IMR-90 (cell line): ENCODE data around the gene PHACTR3. TPM values are rescaled to one million over a fixed set of nuclear protein-coding genes. Genes with fewer than 3 reads are reported as not detected.

ENCODE experiments used
- ATAC-seq: fragments of 200-7000 bp; cut with Tn5 transposase; 2 replicates; pipeline ENCODE4 v1.9.1; 2020; ENCODE audit warnings: low read depth, mild to moderate bottlenecking, moderate library complexity
- BruUV-seq: library from RNA; stranded (reverse); fragments of 400-500 nt; replicated peaks from 2 replicates; lab custom pipeline; 2021; lab: Mats Ljungman, UMichigan
- CTCF ChIA-PET: fragments of 300-600 bp; formaldehyde crosslinking; extraction: SDS; loops from one replicate; lab custom pipeline; 2021; ENCODE audit warnings: antibody characterized with exemption; lab: Yijun Ruan, JAX
- POLR2A ChIA-PET: fragments of 300-600 bp; sonication (Branson Sonifier 250); formaldehyde crosslinking; loops from one replicate; lab custom pipeline; 2022; ENCODE audit warnings: antibody characterized with exemption; ENCODE audit not compliant: unreplicated experiment; lab: Charles Lee
- DNase-seq: peaks from one replicate; pipeline ENCODE4 v3.0.0; 2013
- H2AFZ ChIP-seq: replicated peaks from 2 replicates; pipeline ENCODE3; 2013; ENCODE audit warnings: low read length, mild to moderate bottlenecking; ENCODE audit not compliant: poor library complexity
- H2AK5ac ChIP-seq: 2 replicates; pipeline ENCODE4 v1.6.1; 2013; ENCODE audit warnings: low read depth, low read length, inconsistent platforms
- H2AK9ac ChIP-seq: replicated peaks from 2 replicates; pipeline ENCODE3; 2013; ENCODE audit warnings: mild to moderate bottlenecking, low read depth, low read length, moderate library complexity; ENCODE audit not compliant: poor library complexity
- H2BK120ac ChIP-seq: 2 replicates; pipeline ENCODE4 v1.6.1; 2013; ENCODE audit warnings: low read depth, low read length, inconsistent platforms
- H2BK15ac ChIP-seq: 3 replicates; pipeline ENCODE4 v1.6.1; 2013; ENCODE audit warnings: low read depth, low read length, inconsistent platforms
- H2BK20ac ChIP-seq: 2 replicates; pipeline ENCODE4 v1.6.1; 2013; ENCODE audit warnings: low read depth, mild to moderate bottlenecking, inconsistent platforms, low read length, moderate library complexity
- H2BK5ac ChIP-seq: 2 replicates; pipeline ENCODE4 v1.6.1; 2013; ENCODE audit warnings: mild to moderate bottlenecking, low read depth, low read length, inconsistent platforms; ENCODE audit not compliant: poor library complexity, severe bottlenecking
- H3K14ac ChIP-seq: replicated peaks from 2 replicates; pipeline ENCODE4 v1.6.1; 2013; ENCODE audit warnings: low read depth, low read length, inconsistent platforms
- H3K18ac ChIP-seq: 2 replicates; pipeline ENCODE4 v1.6.1; 2013; ENCODE audit warnings: low read depth, low read length, control low read depth
- H3K23ac ChIP-seq: 2 replicates; pipeline ENCODE4 v1.6.1; 2013; ENCODE audit warnings: low read depth, low read length, inconsistent platforms
- H3K27ac ChIP-seq: 2 replicates; pipeline ENCODE4 v1.5.1; 2013; ENCODE audit warnings: mild to moderate bottlenecking, control low read depth, low read length; ENCODE audit not compliant: insufficient read depth
- H3K27me3 ChIP-seq: 2 replicates; pipeline ENCODE4 v1.6.1; 2013; ENCODE audit warnings: low read length; ENCODE audit not compliant: control insufficient read depth, insufficient read depth
- H3K36me3 ChIP-seq: 2 replicates; pipeline ENCODE4 v1.6.1; 2013; ENCODE audit warnings: low read length, mixed read lengths; ENCODE audit not compliant: control insufficient read depth, insufficient read depth
- H3K4ac ChIP-seq: 2 replicates; pipeline ENCODE4 v1.6.1; 2013; ENCODE audit warnings: low read depth, low read length, inconsistent platforms
- H3K4me1 ChIP-seq: 2 replicates; pipeline ENCODE4 v1.6.1; 2013; ENCODE audit warnings: low read length, mixed read lengths; ENCODE audit not compliant: control insufficient read depth, insufficient read depth
- H3K4me2 ChIP-seq: 2 replicates; pipeline ENCODE4 v1.6.1; 2013; ENCODE audit warnings: low read depth, mild to moderate bottlenecking, control low read depth, low read length, moderate library complexity
- H3K4me3 ChIP-seq: 2 replicates; pipeline ENCODE4 v1.5.1; 2013; ENCODE audit warnings: low read depth, mild to moderate bottlenecking, control low read depth, low read length, moderate library complexity; ENCODE audit not compliant: insufficient read depth
- H3K56ac ChIP-seq: 2 replicates; pipeline ENCODE4 v1.6.1; 2013; ENCODE audit warnings: low read length, inconsistent platforms; ENCODE audit not compliant: insufficient read depth; ENCODE audit errors: extremely low read depth
- H3K79me1 ChIP-seq, 2 experiments: 2 replicates each; pipeline ENCODE4 v1.6.1; 2013; ENCODE audit warnings: low read length in 2 of 2, inconsistent platforms in 1 of 2, low read depth in 1 of 2
- H3K9ac ChIP-seq: 2 replicates; pipeline ENCODE4 v1.6.1; 2013; ENCODE audit warnings: low read depth, low read length, control low read depth
- H3K9me1 ChIP-seq: 2 replicates; pipeline ENCODE4 v1.6.1; 2013; ENCODE audit warnings: low read length, inconsistent platforms; ENCODE audit not compliant: insufficient read depth
- H3K9me3 ChIP-seq: 2 replicates; pipeline ENCODE4 v1.6.1; 2013; ENCODE audit warnings: low read length; ENCODE audit not compliant: control insufficient read depth, insufficient read depth
- H4K20me1 ChIP-seq: 2 replicates; pipeline ENCODE4 v1.6.1; 2013; ENCODE audit warnings: low read length, inconsistent platforms; ENCODE audit not compliant: insufficient read depth
- H4K5ac ChIP-seq: 2 replicates; pipeline ENCODE4 v1.6.1; 2013; ENCODE audit warnings: mild to moderate bottlenecking, low read depth, low read length, control low read depth
- H4K8ac ChIP-seq, 2 experiments: 2 replicates each; pipeline ENCODE4 v1.6.1; 2013; ENCODE audit warnings: low read depth in 2 of 2, low read length in 2 of 2, control low read depth in 1 of 2, inconsistent platforms in 1 of 2
- H4K91ac ChIP-seq: 2 replicates; pipeline ENCODE4 v1.6.1; 2013; ENCODE audit warnings: low read depth, low read length, inconsistent platforms; ENCODE audit not compliant: insufficient read depth
- BHLHE40 ChIP-seq: fragments of 150-350 bp; IDR thresholded peaks from 2 replicates; pipeline ENCODE4 v1.6.1; 2016; ENCODE audit warnings: mild to moderate bottlenecking, low read depth, low read length
- CEBPB ChIP-seq: IDR thresholded peaks from 2 replicates; pipeline ENCODE4 v1.6.1; 2012; ENCODE audit warnings: low read depth, low read length, improper control_type of control experiment
- CHD1 ChIP-seq: IDR thresholded peaks from 2 replicates; pipeline ENCODE4 v1.6.1; 2012; ENCODE audit warnings: low read depth, low read length, improper control_type of control experiment
- CTCF ChIP-seq: conservative IDR thresholded peaks from 2 replicates; pipeline ENCODE4 v1.5.1; 2012; ENCODE audit warnings: mild to moderate bottlenecking, low read depth, low read length, improper control_type of control experiment
- ELK1 ChIP-seq: fragments of 150-350 bp; IDR thresholded peaks from 2 replicates; pipeline ENCODE4 v1.6.1; 2016; ENCODE audit warnings: low read depth, mild to moderate bottlenecking, low read length, moderate library complexity, borderline replicate concordance
- FOS ChIP-seq: fragments of 150-350 bp; IDR thresholded peaks from 2 replicates; pipeline ENCODE4 v1.6.1; 2016; ENCODE audit warnings: low read depth, low read length
- MAFK ChIP-seq: IDR thresholded peaks from 2 replicates; pipeline ENCODE4 v1.6.1; 2012; ENCODE audit warnings: low read depth, low read length, improper control_type of control experiment
- MXI1 ChIP-seq: IDR thresholded peaks from 2 replicates; pipeline ENCODE4 v1.6.1; 2012; ENCODE audit warnings: low read depth, mild to moderate bottlenecking, low read length, moderate library complexity, borderline replicate concordance
- NFE2L2 ChIP-seq: fragments of 150-350 bp; IDR thresholded peaks from 2 replicates; pipeline ENCODE4 v1.6.1; 2016; ENCODE audit warnings: low read depth, mild to moderate bottlenecking, low read length
- POLR2A ChIP-seq: IDR thresholded peaks from 2 replicates; pipeline ENCODE4 v1.6.1; 2012; ENCODE audit warnings: mild to moderate bottlenecking, low read depth, low read length
- RAD21 ChIP-seq: IDR thresholded peaks from 2 replicates; pipeline ENCODE4 v1.6.1; 2012; ENCODE audit warnings: low read length, improper control_type of control experiment
- RCOR1 ChIP-seq: IDR thresholded peaks from 2 replicates; pipeline ENCODE4 v1.6.1; 2012; ENCODE audit warnings: mild to moderate bottlenecking, low read length, improper control_type of control experiment; ENCODE audit not compliant: insufficient replicate concordance
- RFX5 ChIP-seq: IDR thresholded peaks from 2 replicates; pipeline ENCODE4 v1.8.0; 2012; ENCODE audit warnings: low read depth, mild to moderate bottlenecking, low read length, moderate library complexity
- SMC3 ChIP-seq: fragments of 150-350 bp; IDR thresholded peaks from 2 replicates; pipeline ENCODE4 v1.6.1; 2016; ENCODE audit warnings: low read depth, mild to moderate bottlenecking, antibody characterized with exemption, low read length, moderate library complexity
- USF2 ChIP-seq: fragments of 150-350 bp; IDR thresholded peaks from 2 replicates; pipeline ENCODE4 v1.6.1; 2017; ENCODE audit warnings: mild to moderate bottlenecking, antibody characterized with exemption, low read length, low read depth
- WGBS, 2 experiments: methylation state at CpG; one replicate each; pipeline versions ENCODE4 v1.1.5 to v1.1.7; 2013; ENCODE audit warnings: missing lambda C conversion rate in 2 of 2; ENCODE audit not compliant: insufficient read length in 1 of 2; ENCODE audit errors: extremely low coverage in 2 of 2; 5-methylcytosine and 5-hydroxymethylcytosine counted together
- dilution Hi-C: fragments of 300-500 bp; cut with HindIII; formaldehyde crosslinking; loops from one replicate; pipeline ENCODE4 v1.14.3; 2018; ENCODE audit warnings: low sequenced_read_pairs; ENCODE audit not compliant: unreplicated experiment
- in situ Hi-C: fragments of 300-500 bp; cut with MboI; formaldehyde crosslinking; loops from 3 replicates; pipeline ENCODE4 v1.14.3; 2019; ENCODE audit warnings: low sequenced_read_pairs, inconsistent platforms, mixed read lengths
- intact Hi-C: fragments of 100-400 bp; cut with micrococcal nuclease; formaldehyde crosslinking; loops from 2 replicates; pipeline ENCODE4 v1.10.0; 2022
- polyA plus RNA-seq, 3 experiments: library from polyadenylated mRNA; depleted of rRNA; stranded (reverse); fragments of >200 nt; gene quantifications; 2 replicates each; pipeline ENCODE4 v1.2.3, GENCODE V29; 2012; ENCODE audit warnings: low replicate concordance in 1 of 3
- total RNA-seq: library from RNA; depleted of rRNA; stranded (reverse); fragments of >200 nt; gene quantifications from 2 replicates; pipeline ENCODE4 v1.2.3, GENCODE V29; 2012

Gene PHACTR3
- total and polyA plus RNA-seq, 2 of the 4 experiments (the other 2 are of a cell fraction): not detected

- Histone ChIP-seq H3K79me1 (no peaks in the 10 kb centered on the region), H4K20me1 (no peaks in the 10 kb centered on the region), H3K9me3 (peaks cover 10% of the 10 kb centered on the region), H3K9ac (no peak overlapping the region), H3K27ac (no peak overlapping the region), H2BK5ac (no peak overlapping the region), H2AFZ (no peak overlapping the region), H3K36me3 (no peaks in the 10 kb centered on the region), H4K8ac (no peak overlapping the region), H3K18ac (no peak overlapping the region), H3K56ac (no peak overlapping the region), H4K5ac (no peak overlapping the region), H3K9me1 (no peaks in the 10 kb centered on the region), H3K23ac (no peak overlapping the region), H3K27me3 (no peaks in the 10 kb centered on the region), H2AK9ac (no peak overlapping the region), H3K4me3 (no peak overlapping the region), H3K4me2 (no peak overlapping the region), H3K14ac (no peak overlapping the region), H2BK15ac (no peak overlapping the region), H4K91ac (no peak overlapping the region), H2BK20ac (no peak overlapping the region), H2BK120ac (no peak overlapping the region), H3K4me1 (no peaks in the 10 kb centered on the region), H2AK5ac (no peak overlapping the region), H3K4ac (no peak overlapping the region)
- POLR2A ChIA-PET: no interaction called here
- 20% methylated on average over 1 of the region's 5 CpGs; no CpG with 5 or more reads in 1 of the 2 experiments for WGBS, 2 experiments
- intact Hi-C loops: no loop called here
- DNase-seq (no peak), ATAC-seq (no peak)
- CTCF ChIA-PET: interaction anchor here (0.5 kb wide), 1 partner anchor 770 kb away, joined by 3 read pairs; no protein-coding TSS in a partner anchor
- BruUV-seq: no TSS peak
- dilution Hi-C loops: no loop called here
- in situ Hi-C loops: no loop called here
- TF ChIP-seq USF2 (no peak), RFX5 (no peak), CEBPB (no peak), RCOR1 (no peak), RAD21 (no peak), POLR2A (no peak), ELK1 (no peak), NFE2L2 (no peak), MAFK (no peak), MXI1 (no peak), SMC3 (no peak), CTCF (no peak), FOS (no peak), BHLHE40 (no peak), CHD1 (no peak)
Observed at GRCh38 chr20:59650418-59650817, 46.1 kb downstream of the PHACTR3 start.
